Spleen (tissue), 7 donors: ENCODE results near the gene KCNQ4.

ENCODE experiments used
- CTCF ChIP-seq, 11 experiments: fragments of 200-600 bp in 7 of 11; fragments of 450-650 bp in 4 of 11; sonication (generic) in 4 of 11; IDR thresholded peaks in 8 of 11; conservative IDR thresholded peaks in 3 of 11; 1 replicate in 7 of 11; 2 replicates in 4 of 11; pipeline versions ENCODE4 v1.4.0 to v1.8.0; 2016 to 2021; ENCODE audit warnings: antibody characterized with exemption in 11 of 11, inconsistent platforms in 4 of 11, mild to moderate bottlenecking in 1 of 11
- POLR2A ChIP-seq, 3 donors: fragments of 450-650 bp; IDR thresholded peaks; one replicate each; pipeline ENCODE4 v1.5.1; 2017; ENCODE audit warnings: antibody characterized with exemption in 3 of 3, mild to moderate bottlenecking in 1 of 3
- donor health status: DM: no; HTN: no; CAD: no; lungs with moderate emphysema.
- donor health status: DM: no; HTN: no; CAD: no.
- donor health status: DM: no; HTN: no; CAD: no.

DNA sequence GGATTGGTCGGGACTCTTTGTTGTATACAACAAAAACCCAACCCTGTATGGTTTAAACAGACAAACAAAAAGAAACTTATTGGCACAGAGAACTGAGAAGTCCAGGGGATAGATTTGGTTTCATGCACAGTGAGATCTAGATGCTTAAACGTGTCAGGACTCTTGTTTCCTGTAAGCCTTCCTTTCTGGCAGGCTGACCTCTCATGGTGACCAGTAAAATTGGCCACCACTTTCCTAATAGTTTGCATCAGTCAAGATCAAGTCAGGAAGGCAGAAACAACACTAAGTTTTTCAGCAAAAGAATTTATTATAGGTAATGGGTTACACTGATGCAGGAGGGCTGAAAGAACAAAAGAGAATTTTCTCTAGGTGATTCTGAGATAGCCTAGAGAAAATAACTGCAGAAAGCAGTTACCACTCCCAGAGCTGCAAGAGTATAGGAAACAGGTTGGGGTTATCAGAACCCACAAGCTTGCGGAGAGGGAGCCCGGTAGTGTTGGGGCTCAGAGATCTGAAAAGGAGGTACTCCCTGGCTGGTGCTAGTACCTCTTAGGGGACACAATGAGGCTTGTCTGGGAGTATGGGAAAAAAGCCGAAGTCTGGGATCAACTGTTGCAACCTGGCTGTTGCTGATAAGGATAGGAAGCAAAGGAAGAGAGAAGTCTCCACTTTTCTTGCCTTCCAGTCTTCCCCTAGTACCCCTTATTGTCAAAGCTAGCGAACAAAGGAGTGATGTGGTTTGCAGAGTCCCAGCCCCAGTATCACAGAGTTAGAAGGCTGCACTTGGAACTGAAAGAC, 57.1 kb downstream of the KCNQ4 start:
- no peak for TF ChIP-seq POLR2A (IDR thresholded peaks at IDR 0.05)
- no peak for TF ChIP-seq CTCF (IDR thresholded peaks at IDR 0.05 in 8 of 11, conservative IDR thresholded peaks at IDR 0.05 in 3 of 11)
